MM.1S (cell line): ENCODE results near the gene AANAT.

Experiments used
- DNase-seq: peaks from one replicate; pipeline ENCODE4 v3.0.0-alpha.2; 2015
- H2AFZ ChIP-seq: fragments of 300-600 bp; sonication (generic); 2 replicates; pipeline ENCODE4 v1.6.0; 2016; ENCODE audit warnings: antibody characterized with exemption, low read length
- H3F3A ChIP-seq: fragments of 300-600 bp; sonication (generic); 2 replicates; pipeline ENCODE4 v1.6.1; 2016; ENCODE audit warnings: mild to moderate bottlenecking, antibody characterized with exemption, low read length, moderate library complexity, mixed read lengths; ENCODE audit not compliant: insufficient read depth
- H3K27ac ChIP-seq: fragments of 300-600 bp; sonication (generic); 2 replicates; pipeline ENCODE4 v1.5.1; 2016; ENCODE audit warnings: mild to moderate bottlenecking, low read length
- H3K27me3 ChIP-seq: fragments of 300-600 bp; sonication (generic); replicated peaks from 2 replicates; pipeline ENCODE4 v1.6.0; 2016; ENCODE audit warnings: low read length; ENCODE audit not compliant: insufficient read depth
- H3K36me3 ChIP-seq: fragments of 300-600 bp; sonication (generic); replicated peaks from 2 replicates; pipeline ENCODE4 v1.6.1; 2016; ENCODE audit warnings: mild to moderate bottlenecking, low read length, mixed read lengths; ENCODE audit not compliant: insufficient read depth
- H3K4me1 ChIP-seq: fragments of 300-600 bp; sonication (generic); 2 replicates; pipeline ENCODE4 v1.6.1; 2016; ENCODE audit warnings: low read length, mixed read lengths
- H3K4me2 ChIP-seq: fragments of 300-600 bp; sonication (generic); 2 replicates; pipeline ENCODE4 v1.6.0; 2016; ENCODE audit warnings: low read depth, low read length
- H3K4me3 ChIP-seq: fragments of 300-600 bp; sonication (generic); 2 replicates; pipeline ENCODE4 v1.5.1; 2016; ENCODE audit warnings: low read length, mixed read lengths
- H3K79me2 ChIP-seq: fragments of 300-600 bp; sonication (generic); 2 replicates; pipeline ENCODE4 v1.6.1; 2016; ENCODE audit warnings: mixed run types, low read length, mixed read lengths
- H3K9ac ChIP-seq: fragments of 300-600 bp; sonication (generic); 2 replicates; pipeline ENCODE4 v1.6.1; 2016; ENCODE audit warnings: low read length, mixed read lengths
- H3K9me2 ChIP-seq: fragments of 300-600 bp; sonication (generic); replicated peaks from 2 replicates; pipeline ENCODE4 v1.6.1; 2016; ENCODE audit warnings: mild to moderate bottlenecking, low read length, mixed read lengths; ENCODE audit not compliant: insufficient read depth
- H3K9me3 ChIP-seq: fragments of 300-600 bp; sonication (generic); replicated peaks from 2 replicates; pipeline ENCODE4 v1.6.1; 2016; ENCODE audit warnings: mild to moderate bottlenecking, low read length, mixed read lengths; ENCODE audit not compliant: insufficient read depth
- H4K20me1 ChIP-seq: fragments of 300-600 bp; sonication (generic); 2 replicates; pipeline ENCODE4 v1.6.1; 2016; ENCODE audit warnings: mild to moderate bottlenecking, low read length, moderate library complexity, mixed read lengths; ENCODE audit not compliant: insufficient read depth
- EZH2 ChIP-seq: fragments of 300-600 bp; sonication (generic); optimal IDR thresholded peaks from 2 replicates; pipeline ENCODE3; 2017; ENCODE audit warnings: low read depth, mild to moderate bottlenecking, antibody characterized with exemption, low read length, mixed read lengths
- EZH2phosphoT487 ChIP-seq: fragments of 300-600 bp; sonication (generic); IDR thresholded peaks from 2 replicates; pipeline ENCODE4 v1.6.1; 2018; ENCODE audit warnings: antibody characterized with exemption, low read length
- TF ChIP-seq, protein P1 (sequence below): fragments of 300-600 bp; sonication (generic); IDR thresholded peaks from 2 replicates; pipeline ENCODE4 v1.5.1; 2016; ENCODE audit warnings: antibody characterized with exemption, low read length, mixed read lengths

Gene AANAT

DNA sequence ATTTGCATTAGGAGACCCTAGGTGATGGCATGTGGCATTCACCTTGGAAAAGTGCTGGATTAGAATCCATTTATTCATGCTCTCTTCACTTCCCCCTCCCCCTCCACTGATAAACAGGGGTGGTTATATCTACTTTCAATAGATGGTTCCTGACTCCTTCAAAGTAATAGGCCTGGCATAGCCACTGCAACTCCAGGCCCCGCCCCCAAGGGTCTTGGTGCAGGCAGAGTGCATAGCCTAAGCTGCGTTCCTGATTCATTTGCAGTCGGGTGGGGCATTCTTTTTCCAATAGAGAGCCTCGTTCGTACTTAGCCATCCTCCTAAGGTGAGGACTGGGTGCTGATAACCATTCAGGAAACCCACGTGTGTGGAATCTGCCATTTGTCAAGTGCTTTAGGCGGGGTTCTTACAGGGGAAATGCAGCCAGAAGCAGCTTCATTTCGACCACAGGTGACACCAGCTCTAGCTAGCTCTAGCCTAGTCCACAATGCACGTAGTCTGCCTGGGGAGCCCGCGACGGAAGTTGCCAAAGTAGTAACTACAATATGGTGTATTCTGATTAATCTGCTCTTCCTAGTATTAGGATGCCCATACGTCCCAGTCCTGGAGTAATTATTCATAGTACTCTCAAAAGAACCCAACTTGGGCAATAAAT lies 25.6 kb upstream of the AANAT start:
- Histone ChIP-seq H3K9me3 (no peaks in the 10 kb centered on the region), H3K27me3 (no peaks in the 10 kb centered on the region), H3K4me2 (no peak overlapping the region), H3K9me2 (no peaks in the 10 kb centered on the region), H3F3A (no peaks in the 10 kb centered on the region), H3K9ac (no peak overlapping the region), H4K20me1 (peaks cover 25% of the 10 kb centered on the region), H3K4me3 (no peak overlapping the region), H3K27ac (no peak overlapping the region), H2AFZ (no peak overlapping the region), H3K36me3 (no peaks in the 10 kb centered on the region), H3K79me2 (peaks cover 97% of the 10 kb centered on the region), H3K4me1 (no peaks in the 10 kb centered on the region; the same call in 1 of the 2 replicates)
- DNase-seq: no peak
- no peak for TF ChIP-seq EZH2phosphoT487
- TF ChIP-seq, protein P1, sequence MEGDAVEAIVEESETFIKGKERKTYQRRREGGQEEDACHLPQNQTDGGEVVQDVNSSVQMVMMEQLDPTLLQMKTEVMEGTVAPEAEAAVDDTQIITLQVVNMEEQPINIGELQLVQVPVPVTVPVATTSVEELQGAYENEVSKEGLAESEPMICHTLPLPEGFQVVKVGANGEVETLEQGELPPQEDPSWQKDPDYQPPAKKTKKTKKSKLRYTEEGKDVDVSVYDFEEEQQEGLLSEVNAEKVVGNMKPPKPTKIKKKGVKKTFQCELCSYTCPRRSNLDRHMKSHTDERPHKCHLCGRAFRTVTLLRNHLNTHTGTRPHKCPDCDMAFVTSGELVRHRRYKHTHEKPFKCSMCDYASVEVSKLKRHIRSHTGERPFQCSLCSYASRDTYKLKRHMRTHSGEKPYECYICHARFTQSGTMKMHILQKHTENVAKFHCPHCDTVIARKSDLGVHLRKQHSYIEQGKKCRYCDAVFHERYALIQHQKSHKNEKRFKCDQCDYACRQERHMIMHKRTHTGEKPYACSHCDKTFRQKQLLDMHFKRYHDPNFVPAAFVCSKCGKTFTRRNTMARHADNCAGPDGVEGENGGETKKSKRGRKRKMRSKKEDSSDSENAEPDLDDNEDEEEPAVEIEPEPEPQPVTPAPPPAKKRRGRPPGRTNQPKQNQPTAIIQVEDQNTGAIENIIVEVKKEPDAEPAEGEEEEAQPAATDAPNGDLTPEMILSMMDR: no peak
- no peak for TF ChIP-seq EZH2

DNA sequence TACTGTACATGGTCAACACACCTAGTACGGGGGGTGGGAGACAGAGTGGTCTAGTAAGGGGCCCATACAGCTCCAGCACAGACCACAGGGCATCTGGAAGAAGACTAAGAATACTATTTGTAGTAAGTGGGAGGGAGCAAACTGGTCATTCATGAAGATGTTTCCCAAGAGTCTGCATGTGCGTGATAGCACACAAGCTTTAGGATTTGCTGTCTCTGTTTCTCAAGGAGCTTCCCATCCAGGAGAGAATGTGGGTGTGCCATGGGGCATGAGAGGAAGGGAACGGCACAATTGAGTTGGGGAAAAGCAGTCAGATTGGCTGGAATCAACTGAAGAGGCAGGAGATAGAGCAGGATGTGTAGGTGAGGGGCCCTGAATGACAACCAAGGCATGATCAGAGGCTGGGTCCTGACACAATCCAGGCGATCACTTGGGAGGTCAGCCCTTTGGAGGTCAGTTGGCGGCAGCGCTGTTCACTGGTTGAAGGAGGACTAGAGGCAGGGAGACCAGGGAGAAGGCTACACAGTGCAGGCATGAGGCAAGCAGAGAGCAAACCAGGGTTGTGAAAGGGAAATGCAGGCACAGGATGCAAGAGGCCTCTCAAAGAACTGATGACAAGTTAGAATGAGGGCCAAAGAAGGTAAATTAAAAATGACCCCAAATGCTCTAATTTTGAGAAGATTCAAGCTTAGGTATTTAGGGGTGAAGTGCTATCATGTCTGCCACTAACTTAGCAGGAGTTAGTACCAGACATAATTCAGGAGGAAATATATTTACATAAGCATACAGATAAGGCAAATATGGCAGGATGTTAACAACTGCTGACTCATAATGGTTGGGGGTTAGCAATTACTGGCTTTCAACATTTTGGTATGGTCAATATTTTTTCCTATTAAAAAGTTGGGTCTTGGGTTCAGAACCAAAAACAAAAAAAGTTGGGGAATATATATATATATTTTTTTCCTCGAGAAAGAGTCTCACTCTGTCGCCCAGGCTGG lies 24.8 kb upstream of the AANAT start:
- Histone ChIP-seq H3F3A (no peaks in the 10 kb centered on the region), H4K20me1 (peaks cover 28% of the 10 kb centered on the region), H3K4me2 (no peak overlapping the region), H3K9me2 (no peaks in the 10 kb centered on the region), H3K9me3 (no peaks in the 10 kb centered on the region), H3K4me1 (no peaks in the 10 kb centered on the region; the same call in 1 of the 2 replicates), H3K79me2 (peaks cover 100% of the 10 kb centered on the region), H3K4me3 (no peak overlapping the region), H3K9ac (no peak overlapping the region), H3K27ac (no peak overlapping the region), H3K27me3 (no peaks in the 10 kb centered on the region), H3K36me3 (no peaks in the 10 kb centered on the region), H2AFZ (no peak overlapping the region)
- DNase-seq: no peak
- no peak for TF ChIP-seq EZH2phosphoT487
- TF ChIP-seq EZH2: no peak
- TF ChIP-seq, protein P1: no peak

DNA sequence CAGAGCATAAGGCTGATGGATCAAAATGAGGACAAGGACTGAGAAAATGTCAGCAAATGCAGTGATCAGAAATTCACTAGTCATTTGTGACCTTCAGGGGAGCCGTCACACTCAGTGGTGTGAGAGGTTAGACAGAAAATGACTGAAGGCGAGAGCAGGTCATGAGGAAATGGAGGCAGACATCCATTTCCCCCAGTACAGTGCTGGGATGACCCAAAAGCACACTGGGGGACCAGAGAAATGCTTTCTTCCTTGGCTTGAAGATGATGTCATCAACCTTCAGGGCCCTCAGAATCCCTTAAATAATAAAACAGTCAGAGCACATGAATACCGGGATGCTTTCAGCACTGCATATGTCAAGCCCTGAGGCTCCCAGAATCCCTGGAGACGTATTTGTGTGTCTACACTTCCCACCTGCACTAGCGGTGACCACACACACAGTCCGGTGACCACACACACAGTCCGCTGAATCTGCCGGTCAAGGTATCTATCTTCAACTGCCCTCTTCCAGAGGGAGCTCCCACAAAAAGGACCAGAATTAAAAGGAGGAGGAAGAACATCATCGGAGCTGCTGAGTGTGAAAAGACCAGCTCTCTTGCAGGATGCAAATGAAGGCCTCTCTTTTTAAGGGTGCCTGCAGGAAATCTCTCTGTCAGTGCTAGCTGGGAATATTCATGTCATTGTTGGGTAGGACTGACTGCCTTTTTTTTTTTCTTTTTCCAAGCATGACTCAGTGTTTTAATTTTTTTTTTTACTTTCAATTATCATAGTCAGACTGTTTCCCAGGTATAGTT lies 22.7 kb upstream of the AANAT start:
- H3F3A ChIP-seq: no peaks in the 10 kb centered on the region
- no peak overlapping the region for H2AFZ ChIP-seq
- peaks cover 100% of the 10 kb centered on the region for H3K79me2 ChIP-seq
- H3K27ac ChIP-seq: no peak overlapping the region
- H3K4me3 ChIP-seq: no peak overlapping the region
- H3K9me2 ChIP-seq: no peaks in the 10 kb centered on the region
- no peak overlapping the region for H3K4me2 ChIP-seq
- H3K36me3 ChIP-seq: no peaks in the 10 kb centered on the region
- no peak for DNase-seq
- no peaks in the 10 kb centered on the region for H3K9me3 ChIP-seq
- TF ChIP-seq EZH2phosphoT487 (no peak), EZH2 (no peak)
- TF ChIP-seq, protein P1: no peak
- no peaks in the 10 kb centered on the region for H3K27me3 ChIP-seq
- no peak overlapping the region for H3K9ac ChIP-seq
- H3K4me1 ChIP-seq: no peaks in the 10 kb centered on the region; the same call in 1 of the 2 replicates
- peaks cover 32% of the 10 kb centered on the region for H4K20me1 ChIP-seq
